Trophoblast cell (in vitro differentiated cells and primary cell): ENCODE results near the gene SDHB.
A peak's percentile ranks its signal among the peaks of the same experiment; 100 is the strongest.

Experiments
- DNase-seq, 2 donors: peaks; one replicate each; pipeline ENCODE4 v3.0.0-alpha.2; 2016
- H2AFZ ChIP-seq: 2 replicates; pipeline ENCODE4 v1.6.1; 2013; ENCODE audit warnings: low read length, moderate library complexity, mild to moderate bottlenecking; ENCODE audit not compliant: insufficient read depth, poor library complexity
- H2AK5ac ChIP-seq: 2 replicates; pipeline ENCODE4 v1.6.1; 2013; ENCODE audit warnings: mild to moderate bottlenecking, low read length
- H2BK120ac ChIP-seq: 2 replicates; pipeline ENCODE4 v1.6.1; 2013; ENCODE audit warnings: low read length, mild to moderate bottlenecking, moderate library complexity; ENCODE audit not compliant: insufficient read depth, poor library complexity
- H2BK12ac ChIP-seq: 2 replicates; pipeline ENCODE4 v1.6.1; 2013; ENCODE audit warnings: mild to moderate bottlenecking, low read length, moderate library complexity
- H2BK5ac ChIP-seq: 2 replicates; pipeline ENCODE4 v1.6.1; 2013; ENCODE audit warnings: low read length, low read depth, moderate library complexity, mild to moderate bottlenecking; ENCODE audit not compliant: poor library complexity
- H3K14ac ChIP-seq: 2 replicates; pipeline ENCODE4 v1.6.1; 2013; ENCODE audit warnings: mild to moderate bottlenecking, low read length
- H3K18ac ChIP-seq: 2 replicates; pipeline ENCODE4 v1.6.1; 2013; ENCODE audit warnings: mild to moderate bottlenecking, low read length
- H3K23ac ChIP-seq: 2 replicates; pipeline ENCODE4 v1.6.1; 2013; ENCODE audit warnings: low read length
- H3K27ac ChIP-seq: 2 replicates; pipeline ENCODE4 v1.5.1; 2013; ENCODE audit warnings: low read depth, mild to moderate bottlenecking, inconsistent platforms, low read length, moderate library complexity
- H3K27me3 ChIP-seq: 2 replicates; pipeline ENCODE4 v1.6.1; 2013; ENCODE audit warnings: inconsistent platforms, mild to moderate bottlenecking, low read length, moderate library complexity; ENCODE audit not compliant: insufficient read depth
- H3K36me3 ChIP-seq, 2 experiments: 1 replicate in 1 of 2; 2 replicates in 1 of 2; pipeline ENCODE4 v1.6.1; 2013; ENCODE audit warnings: low read length in 2 of 2, mild to moderate bottlenecking in 2 of 2, moderate library complexity in 1 of 2; ENCODE audit not compliant: insufficient read depth in 2 of 2, control insufficient read depth in 1 of 2
- H3K4ac ChIP-seq: 2 replicates; pipeline ENCODE4 v1.6.1; 2013; ENCODE audit warnings: low read depth, mild to moderate bottlenecking, low read length, moderate library complexity
- H3K4me1 ChIP-seq, 2 experiments: 1 replicate in 1 of 2; 2 replicates in 1 of 2; pipeline ENCODE4 v1.6.1; 2013; ENCODE audit warnings: low read length in 2 of 2, mild to moderate bottlenecking in 2 of 2, moderate library complexity in 1 of 2; ENCODE audit not compliant: insufficient read depth in 2 of 2, control insufficient read depth in 1 of 2
- H3K4me2 ChIP-seq: 2 replicates; pipeline ENCODE4 v1.6.1; 2013; ENCODE audit warnings: inconsistent platforms, mild to moderate bottlenecking, low read length, moderate library complexity
- H3K4me3 ChIP-seq: 2 replicates; pipeline ENCODE4 v1.5.1; 2013; ENCODE audit warnings: mild to moderate bottlenecking, low read depth, low read length, inconsistent platforms
- H3K79me1 ChIP-seq: one replicate; pipeline ENCODE4 v1.6.1; 2013; ENCODE audit warnings: low read length
- H3K79me2 ChIP-seq: 2 replicates; pipeline ENCODE4 v1.6.1; 2013; ENCODE audit warnings: low read length, mild to moderate bottlenecking; ENCODE audit not compliant: control insufficient read depth, insufficient read depth, poor library complexity
- H3K9ac ChIP-seq: 2 replicates; pipeline ENCODE4 v1.6.1; 2013; ENCODE audit warnings: mild to moderate bottlenecking, low read length
- H3K9me3 ChIP-seq: 2 replicates; pipeline ENCODE4 v1.6.1; 2013; ENCODE audit warnings: low read depth, mild to moderate bottlenecking, control low read depth, inconsistent platforms, low read length; ENCODE audit not compliant: insufficient read depth
- H4K12ac ChIP-seq: 2 replicates; pipeline ENCODE4 v1.6.1; 2013; ENCODE audit warnings: low read depth, mild to moderate bottlenecking, low read length, moderate library complexity
- H4K8ac ChIP-seq: 2 replicates; pipeline ENCODE4 v1.6.1; 2013; ENCODE audit warnings: low read depth, mild to moderate bottlenecking, low read length, moderate library complexity
- H4K91ac ChIP-seq: one replicate; pipeline ENCODE4 v1.6.1; 2013; ENCODE audit warnings: low read depth, mild to moderate bottlenecking, low read length, moderate library complexity
- WGBS: extraction: QIAGEN DNeasy Blood & Tissue Kit; methylation state at CpG from one replicate; pipeline ENCODE4 v1.1.7; 2013; ENCODE audit warnings: missing lambda C conversion rate; ENCODE audit not compliant: insufficient read length, insufficient coverage; ENCODE audit errors: extremely low coverage; 5-methylcytosine and 5-hydroxymethylcytosine counted together

Gene SDHB

GRCh38 chr1:17053086-17053684, 647 bp downstream of the SDHB start:
- peaks cover 2% of the 10 kb centered on the region for H3K9me3 ChIP-seq
- peak overlapping the region; percentile 70 for H2BK120ac ChIP-seq
- H3K14ac ChIP-seq = peak overlapping the region; percentile 94
- H3K36me3 ChIP-seq = peaks cover 7 to 9% of the 10 kb centered on the region in 2 experiments
- peak overlapping the region; percentile 91 for H3K9ac ChIP-seq
- H3K27me3 ChIP-seq = no peaks in the 10 kb centered on the region
- peak overlapping the region; percentile 90 for H3K4me3 ChIP-seq
- H4K12ac ChIP-seq = no peak overlapping the region
- H3K79me1 ChIP-seq = peaks cover 2% of the 10 kb centered on the region
- peak overlapping the region; percentile 95 for H4K8ac ChIP-seq
- peak overlapping the region; percentile 41 for H3K18ac ChIP-seq
- H3K4me1 ChIP-seq = peaks cover 0 to 7% of the 10 kb centered on the region in 2 experiments
- WGBS = no CpG with 5 or more reads among the region's 12 CpGs
- H2BK5ac ChIP-seq = no peak overlapping the region
- H3K23ac ChIP-seq = no peak overlapping the region
- H3K79me2 ChIP-seq = peaks cover 7% of the 10 kb centered on the region
- no peak overlapping the region for H3K27ac ChIP-seq
- no peak for DNase-seq
- H2BK12ac ChIP-seq = no peak overlapping the region
- peak overlapping the region; percentile 38 for H2AK5ac ChIP-seq
- no peak overlapping the region for H2AFZ ChIP-seq
- peak overlapping the region; percentile 100 for H3K4me2 ChIP-seq
- H4K91ac ChIP-seq = peak overlapping the region; percentile 80
- H3K4ac ChIP-seq = peak overlapping the region; percentile 99

- Histone ChIP-seq H3K27ac (no peak overlapping the region), H4K8ac (no peak overlapping the region)
These were observed 1.2 kb downstream of the SDHB start for GRCh38 chr1:17052641-17053040.

GRCh38 chr1:17052038-17052437, 1.8 kb downstream of the SDHB start:
- Histone ChIP-seq H4K91ac (no peak overlapping the region), H3K27ac (no peak overlapping the region), H2BK5ac (no peak overlapping the region), H2AFZ (no peak overlapping the region), H3K36me3 (peaks cover 7 to 9% of the 10 kb centered on the region in 2 experiments), H3K4ac (peak overlapping the region; percentile 38), H3K14ac (no peak overlapping the region), H3K9me3 (peaks cover 2% of the 10 kb centered on the region), H3K79me1 (peaks cover 2% of the 10 kb centered on the region), H4K8ac (no peak overlapping the region), H3K79me2 (peaks cover 7% of the 10 kb centered on the region), H3K27me3 (no peaks in the 10 kb centered on the region), H3K9ac (no peak overlapping the region), H3K18ac (no peak overlapping the region), H3K4me2 (no peak overlapping the region), H2BK12ac (no peak overlapping the region), H2BK120ac (no peak overlapping the region), H2AK5ac (no peak overlapping the region), H3K23ac (no peak overlapping the region), H3K4me3 (no peak overlapping the region), H3K4me1 (peaks cover 0 to 7% of the 10 kb centered on the region in 2 experiments), H4K12ac (no peak overlapping the region)
- no CpG with 5 or more reads among the region's 1 CpG for WGBS
- no peak for DNase-seq

More at GRCh38 chr1:17052641-17053040, 1.2 kb downstream of the SDHB start:
- Histone ChIP-seq H3K4ac (peak overlapping the region; percentile 99), H4K12ac (no peak overlapping the region), H3K4me3 (no peak overlapping the region), H3K79me2 (peaks cover 7% of the 10 kb centered on the region), H3K23ac (no peak overlapping the region), H3K18ac (no peak overlapping the region), H3K9me3 (peaks cover 2% of the 10 kb centered on the region), H3K9ac (no peak overlapping the region), H2BK5ac (no peak overlapping the region), H3K27me3 (no peaks in the 10 kb centered on the region), H3K14ac (no peak overlapping the region), H3K4me2 (peak overlapping the region; percentile 100), H2BK12ac (no peak overlapping the region), H3K4me1 (peaks cover 0 to 7% of the 10 kb centered on the region in 2 experiments), H2AK5ac (no peak overlapping the region), H3K36me3 (peaks cover 7 to 9% of the 10 kb centered on the region in 2 experiments), H3K79me1 (peaks cover 2% of the 10 kb centered on the region), H2BK120ac (no peak overlapping the region), H2AFZ (no peak overlapping the region), H4K91ac (no peak overlapping the region)
- no peak for DNase-seq

- no peak overlapping the region for H2BK120ac ChIP-seq
- no peak overlapping the region for H3K4me2 ChIP-seq
- H4K8ac ChIP-seq = no peak overlapping the region
- no peak overlapping the region for H3K18ac ChIP-seq
- no peak overlapping the region for H3K4me3 ChIP-seq
- H3K9me3 ChIP-seq = no peaks in the 10 kb centered on the region
- no peak overlapping the region for H2AFZ ChIP-seq
- H2BK5ac ChIP-seq = no peak overlapping the region
- no peak overlapping the region for H3K27ac ChIP-seq
- H2AK5ac ChIP-seq = no peak overlapping the region
- no peak overlapping the region for H3K14ac ChIP-seq
- H3K27me3 ChIP-seq = no peaks in the 10 kb centered on the region
- no peak overlapping the region for H3K23ac ChIP-seq
- no peak overlapping the region for H3K9ac ChIP-seq
- H3K4me1 ChIP-seq = peaks cover 0 to 2% of the 10 kb centered on the region in 2 experiments
- no peak overlapping the region for H4K12ac ChIP-seq
- H3K4ac ChIP-seq = no peak overlapping the region
- H3K79me2 ChIP-seq = no peaks in the 10 kb centered on the region
- DNase-seq = no peak
- no peaks in the 10 kb centered on the region for H3K79me1 ChIP-seq
- H4K91ac ChIP-seq = no peak overlapping the region
- no peak overlapping the region for H2BK12ac ChIP-seq
- H3K36me3 ChIP-seq = peaks cover 14 to 19% of the 10 kb centered on the region in 2 experiments
- no CpG with 5 or more reads among the region's 5 CpGs for WGBS
These were observed 5.9 kb downstream of the SDHB start for GRCh38 chr1:17047924-17048323.
